HG03135 (cell line): Measurements from ENCODE around the gene INO80.

Experiments
- ATAC-seq: cut with Tn5 transposase; IDR thresholded peaks from one replicate; pipeline ENCODE4 v1.9.1; 2021; ENCODE audit warnings: mild to moderate bottlenecking, moderate library complexity; ENCODE audit not compliant: unreplicated experiment

Gene INO80

DNA sequence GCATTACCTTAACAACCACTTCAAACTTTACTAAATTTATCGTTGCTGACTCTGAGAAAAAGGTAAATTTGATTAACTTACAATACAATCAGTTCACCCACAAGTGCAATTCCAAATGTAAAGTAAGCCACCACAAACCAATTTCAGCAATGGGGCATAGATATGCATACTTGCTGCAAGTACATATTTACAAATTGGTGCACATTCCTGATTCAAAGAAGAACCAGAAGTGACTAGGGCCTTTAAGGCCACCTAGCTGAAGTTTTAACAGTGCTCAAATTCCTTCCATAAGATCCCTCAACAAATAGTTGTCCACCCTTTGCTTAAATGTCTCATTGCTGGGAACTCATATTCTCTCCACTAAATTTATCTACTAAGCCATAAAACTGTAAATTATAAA lies 67.2 kb downstream of the INO80 start:
- no peak for ATAC-seq

DNA sequence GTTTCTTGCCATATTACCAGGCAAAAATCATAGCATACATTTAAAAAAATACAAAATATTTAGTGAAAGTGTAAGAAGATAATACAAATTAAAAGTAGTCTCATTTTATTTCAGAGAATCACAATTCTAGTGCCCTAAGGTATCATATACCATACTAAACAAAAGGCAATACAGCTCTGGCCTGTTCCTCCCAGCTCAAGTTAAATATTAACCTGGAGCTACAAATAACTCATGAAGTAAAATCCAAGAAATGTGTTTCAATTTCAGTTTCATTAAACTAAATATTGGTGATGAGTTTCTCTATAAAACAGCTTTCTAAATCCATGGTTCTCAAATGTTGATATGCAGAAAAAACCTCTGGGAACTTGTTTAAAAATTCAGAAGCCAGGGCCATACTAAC lies 67.7 kb downstream of the INO80 start:
- no peak for ATAC-seq

DNA sequence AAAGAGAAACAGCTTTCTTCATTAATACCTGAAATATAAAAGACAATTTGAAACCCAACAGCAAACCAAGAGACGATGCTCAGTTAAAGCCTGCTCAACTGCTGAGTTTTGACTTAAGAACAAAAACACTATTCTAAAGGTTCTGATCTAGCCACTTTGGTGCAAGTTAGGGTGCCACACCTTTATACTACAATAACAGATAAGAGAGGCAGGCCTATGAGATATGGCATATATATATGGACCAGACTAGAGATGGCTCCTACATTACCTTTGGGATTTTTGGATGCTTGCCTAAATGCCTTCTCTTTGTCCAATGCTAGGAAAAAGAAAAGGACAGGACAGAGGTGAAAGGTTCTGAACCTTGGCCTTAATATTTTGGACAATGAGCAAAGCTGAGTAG lies 68.6 kb downstream of the INO80 start:
- ATAC-seq = no peak

DNA sequence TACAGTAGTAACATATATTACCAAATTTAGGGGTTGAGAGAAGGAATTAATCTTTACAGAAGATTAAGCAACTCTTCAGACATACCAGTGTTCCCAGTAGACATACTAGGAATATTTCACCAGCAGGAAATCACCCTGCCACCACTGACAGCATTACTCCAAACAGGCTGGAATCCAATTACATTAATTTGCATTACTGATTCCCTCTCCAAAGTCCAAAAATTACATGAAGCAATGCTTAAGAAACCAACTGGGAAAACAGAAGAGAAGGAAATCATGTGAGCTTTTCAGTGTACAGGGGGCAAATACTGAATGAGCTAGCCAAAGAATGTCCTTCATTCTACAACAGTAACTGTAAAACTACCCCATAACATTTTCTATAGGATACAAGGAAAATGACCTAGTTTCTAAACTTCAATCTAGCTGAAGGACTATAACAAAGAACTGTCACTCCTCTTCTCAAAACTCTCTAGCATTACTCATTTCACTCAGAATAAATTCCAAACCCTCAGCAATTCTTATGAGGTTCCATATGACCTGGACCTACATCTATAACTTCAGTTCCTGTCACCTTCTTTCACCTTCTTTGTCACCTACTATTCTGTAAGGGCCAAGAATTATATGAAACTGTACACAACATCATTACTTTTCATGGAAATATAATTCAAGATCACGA lies 72.7 kb downstream of the INO80 start:
- no peak for ATAC-seq

DNA sequence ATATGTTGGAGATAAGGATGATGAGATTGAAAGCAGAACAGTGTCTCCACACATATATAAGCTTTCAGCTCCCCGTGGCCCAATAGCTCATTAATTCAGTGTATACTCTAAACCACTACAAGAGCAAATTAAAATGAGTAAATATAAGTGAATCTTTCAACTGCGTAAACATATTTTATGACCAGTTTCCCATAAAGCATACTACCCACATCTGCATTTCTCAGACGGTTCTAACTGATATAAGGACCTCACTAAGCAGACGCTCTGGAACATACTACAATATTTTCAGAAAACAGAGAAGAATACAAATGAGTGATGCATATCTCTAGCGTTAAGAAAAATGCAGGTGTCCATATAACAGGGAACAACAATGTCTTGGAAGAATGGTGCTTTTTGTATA lies 73.2 kb downstream of the INO80 start:
- no peak for ATAC-seq

DNA sequence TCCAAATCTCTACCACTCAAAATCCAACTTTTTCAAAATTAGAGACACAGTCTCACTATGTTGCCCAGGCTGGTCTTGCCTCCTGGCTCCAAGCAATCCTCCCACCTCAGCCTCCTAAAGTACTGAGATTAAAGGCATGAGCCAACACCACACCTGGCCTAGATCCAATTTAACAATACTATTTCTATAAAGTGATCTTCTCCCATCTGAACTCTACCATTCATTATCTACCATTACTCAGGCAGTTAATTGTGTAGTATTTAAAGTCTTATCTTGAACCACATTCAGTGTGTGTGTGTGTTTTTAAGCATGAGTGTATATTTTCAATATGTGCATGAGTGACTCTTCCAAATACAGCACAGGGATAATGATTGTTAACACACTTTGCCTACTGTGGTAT lies 77.0 kb downstream of the INO80 start:
- no peak for ATAC-seq

DNA sequence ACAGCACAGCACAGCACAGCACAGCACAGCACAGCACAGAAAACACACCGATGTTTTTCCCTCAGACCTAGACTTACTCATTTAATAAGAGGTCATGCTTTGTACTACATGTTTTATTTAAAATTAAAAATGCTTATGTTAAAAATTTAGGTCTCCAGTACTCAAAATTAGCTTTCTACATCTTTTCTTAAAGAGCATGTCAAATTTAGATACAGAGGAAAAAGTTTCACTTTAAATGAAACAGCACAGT lies 84.1 kb downstream of the INO80 start:
- no peak for ATAC-seq

DNA sequence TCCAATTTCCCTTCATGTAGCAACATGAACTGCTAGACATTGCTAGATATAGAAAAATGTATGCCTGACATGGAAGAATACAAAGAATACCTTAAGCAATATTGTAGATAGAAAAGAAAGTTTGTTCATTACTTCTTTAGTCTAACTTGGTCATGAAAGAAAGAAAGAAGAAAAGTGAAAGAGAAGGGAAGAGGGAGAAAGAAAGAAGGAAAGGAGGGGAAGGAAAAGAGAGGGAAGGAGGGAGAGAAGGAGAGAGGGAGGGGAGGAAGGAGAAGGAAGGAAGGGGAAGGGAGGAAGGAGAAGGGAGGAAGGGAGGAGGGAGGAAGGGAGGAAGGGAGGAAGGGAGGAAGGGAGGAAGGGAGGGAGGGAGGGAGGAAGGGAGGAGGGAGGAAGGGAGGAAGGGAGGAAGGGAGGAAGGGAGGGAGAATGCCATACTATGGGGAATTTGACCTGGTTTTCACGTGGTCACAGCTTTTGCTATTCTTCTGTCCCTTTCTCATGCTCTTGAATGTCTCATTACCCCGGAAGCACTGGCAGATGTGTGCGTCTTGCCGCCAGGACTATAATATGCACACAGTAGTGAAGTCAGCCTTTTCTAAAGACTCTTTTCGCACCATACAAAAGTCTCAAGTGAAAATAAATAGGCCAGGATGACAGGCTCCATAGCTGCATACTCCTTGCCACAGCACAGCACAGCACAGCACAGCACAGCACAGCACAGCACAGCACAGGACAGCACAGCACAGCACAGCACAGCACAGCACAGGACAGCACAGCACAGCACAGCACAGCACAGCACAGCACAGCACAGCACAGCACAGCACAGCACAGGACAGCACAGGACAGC lies 84.6 kb downstream of the INO80 start:
- ATAC-seq = no peak

DNA sequence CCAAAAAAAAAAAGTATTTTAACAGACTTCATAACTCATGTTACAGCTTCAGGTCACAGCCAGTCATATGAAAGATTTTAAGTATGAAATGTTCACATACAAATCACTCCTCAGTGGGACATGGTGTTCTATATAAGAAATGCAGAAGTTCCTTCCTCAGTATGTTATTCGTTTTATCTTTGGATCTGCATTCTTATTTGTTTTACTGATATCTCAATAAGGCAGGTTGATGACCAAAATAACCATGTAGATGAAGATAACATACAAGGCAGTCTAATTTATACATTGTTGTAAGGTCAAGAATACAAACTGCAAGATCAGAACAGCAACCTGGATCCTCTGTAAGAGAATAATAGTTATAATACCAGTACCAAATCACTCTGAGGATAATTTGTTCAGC lies 87.2 kb downstream of the INO80 start:
- no peak for ATAC-seq

DNA sequence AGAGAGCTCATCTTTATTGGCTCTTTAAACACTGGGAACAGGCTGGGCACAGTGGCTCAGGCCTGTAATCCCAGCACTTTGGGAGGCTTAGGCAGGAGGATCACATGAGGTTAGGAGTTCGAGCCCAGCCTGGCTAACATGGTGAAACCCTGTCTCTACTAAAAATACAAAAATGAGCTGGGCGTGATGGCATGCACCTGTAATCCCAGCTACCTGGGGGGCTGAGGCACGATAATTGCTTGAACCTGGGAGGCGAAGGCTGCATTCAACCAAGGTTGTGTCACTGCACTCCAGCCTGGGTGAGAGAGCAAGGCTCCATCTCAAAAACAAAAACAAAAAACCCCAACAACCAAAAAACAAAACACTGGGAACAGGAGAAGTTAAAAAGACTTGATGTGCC lies 90.7 kb downstream of the INO80 start:
- no peak for ATAC-seq

DNA sequence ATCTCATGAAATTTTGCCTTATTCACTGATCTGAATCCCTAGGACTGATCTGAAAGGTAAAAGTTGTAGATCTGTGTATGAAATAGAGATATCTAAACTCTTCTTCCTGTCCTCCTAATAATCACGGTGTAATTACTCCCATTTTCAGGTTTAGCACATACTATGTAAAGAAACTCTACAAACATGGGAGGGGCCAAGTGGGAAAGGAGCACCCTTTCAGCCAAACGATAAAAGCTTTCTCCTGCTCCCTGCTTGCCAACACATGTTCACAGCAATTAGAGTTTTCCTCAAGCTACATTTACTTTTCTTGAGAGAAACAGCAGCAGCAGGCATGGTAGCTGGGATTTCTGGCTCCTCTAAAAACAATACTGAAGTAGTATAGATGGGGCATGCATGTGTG lies 91.2 kb downstream of the INO80 start:
- ATAC-seq = no peak

DNA sequence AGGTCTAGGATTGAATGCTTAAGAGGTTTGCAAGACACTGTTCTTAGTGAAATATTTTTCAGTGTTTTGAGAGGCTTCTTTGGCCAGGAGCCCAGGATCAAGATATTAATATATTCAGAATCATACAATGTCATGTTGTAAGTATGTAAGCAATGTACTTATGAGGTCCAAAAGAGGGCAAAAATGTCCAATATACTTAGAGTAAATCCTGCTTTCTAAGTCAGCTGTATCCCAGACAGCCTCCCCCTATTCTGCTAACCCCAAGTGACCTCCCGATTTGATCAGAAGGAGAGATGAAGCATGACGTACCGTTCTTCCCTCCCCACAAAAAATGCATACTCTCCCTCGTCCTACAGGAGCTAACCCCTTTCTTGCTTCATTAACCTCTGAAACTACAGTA lies 91.9 kb downstream of the INO80 start:
- ATAC-seq = no peak

DNA sequence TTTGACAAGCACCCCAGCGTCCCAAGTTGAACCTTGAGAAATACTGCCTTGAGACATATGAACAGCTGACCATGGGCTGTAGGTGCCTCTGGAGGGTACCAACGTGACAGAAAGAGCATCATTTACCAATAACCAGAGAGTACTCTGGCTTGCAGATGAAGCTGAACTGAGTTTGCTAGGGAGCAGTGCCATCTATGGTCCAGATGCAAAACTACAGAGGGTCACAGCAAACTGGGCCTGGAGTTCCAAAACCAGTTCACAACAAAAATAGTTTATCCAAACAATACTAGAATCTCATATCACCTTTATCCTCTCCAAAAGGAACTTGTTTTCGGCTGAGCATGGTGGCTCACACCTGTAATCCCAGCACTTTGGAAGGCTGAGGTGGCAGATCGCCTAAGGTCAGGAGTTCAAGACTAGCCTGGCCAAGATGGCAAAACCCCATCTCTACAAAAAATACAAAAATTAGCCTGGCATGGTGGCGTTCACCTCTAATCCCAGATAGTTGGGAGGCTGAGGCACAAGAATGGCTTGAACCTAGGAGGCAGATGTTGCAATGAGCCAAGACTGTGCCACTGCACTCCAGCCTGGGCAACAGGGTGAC lies 93.5 kb downstream of the INO80 start:
- ATAC-seq = no peak

DNA sequence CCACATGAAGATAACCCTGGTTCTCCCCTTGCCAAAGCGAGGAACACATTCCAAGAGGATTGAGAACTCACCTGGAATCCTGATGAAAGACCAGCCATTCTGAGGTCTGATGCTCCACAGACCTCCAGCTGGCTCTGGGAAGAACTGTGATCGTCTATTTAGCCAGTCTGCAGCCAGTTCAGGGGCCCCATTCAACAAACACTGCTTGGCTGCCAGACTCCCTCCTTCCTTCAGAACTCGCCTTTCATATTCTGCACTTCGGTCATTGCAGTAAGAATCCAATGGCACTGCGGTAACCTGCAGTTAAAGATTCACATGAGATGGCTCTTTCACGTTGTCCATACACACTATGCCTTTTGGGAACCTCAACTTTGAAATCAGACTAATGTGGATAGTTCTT lies 95.3 kb downstream of the INO80 start:
- no peak for ATAC-seq

DNA sequence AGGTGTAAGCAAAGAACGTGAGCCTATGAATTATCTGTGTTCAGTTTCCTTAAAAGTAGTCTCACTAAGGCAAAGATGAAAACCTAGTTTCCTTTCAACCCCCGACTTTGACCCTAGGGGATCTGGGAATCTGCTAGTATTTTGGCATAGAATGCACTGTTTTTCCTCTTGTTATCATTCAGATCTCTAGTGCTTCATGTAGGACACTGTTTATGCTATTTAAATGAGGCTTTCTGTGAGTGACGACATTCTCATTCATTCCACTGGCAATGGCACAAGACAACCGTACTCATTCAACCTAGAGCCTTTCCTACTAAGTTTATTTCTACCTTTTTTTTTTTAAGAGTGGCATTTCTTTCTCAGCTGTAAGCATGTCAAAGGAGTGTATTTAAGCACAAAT lies 95.8 kb downstream of the INO80 start:
- ATAC-seq = no peak

DNA sequence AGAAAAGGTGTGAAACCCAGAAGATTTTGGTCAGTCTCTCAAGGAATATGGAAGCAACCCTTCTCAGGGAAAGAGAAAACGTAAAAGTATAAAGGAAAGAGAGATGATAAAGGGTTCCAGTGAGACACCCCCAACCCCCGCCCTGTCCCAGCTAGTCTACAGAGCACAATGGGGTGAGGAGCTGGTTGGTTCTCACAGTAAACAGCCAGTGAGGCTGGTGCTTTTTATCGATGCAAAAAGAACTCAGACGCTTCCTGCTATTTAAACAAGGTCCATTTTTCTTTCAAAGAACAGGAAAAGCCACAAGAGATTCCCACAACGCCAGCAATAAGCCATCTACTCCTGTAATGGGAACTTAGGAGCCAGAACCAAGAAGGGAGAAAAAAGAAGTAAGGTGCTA lies 96.9 kb downstream of the INO80 start:
- ATAC-seq = no peak

DNA sequence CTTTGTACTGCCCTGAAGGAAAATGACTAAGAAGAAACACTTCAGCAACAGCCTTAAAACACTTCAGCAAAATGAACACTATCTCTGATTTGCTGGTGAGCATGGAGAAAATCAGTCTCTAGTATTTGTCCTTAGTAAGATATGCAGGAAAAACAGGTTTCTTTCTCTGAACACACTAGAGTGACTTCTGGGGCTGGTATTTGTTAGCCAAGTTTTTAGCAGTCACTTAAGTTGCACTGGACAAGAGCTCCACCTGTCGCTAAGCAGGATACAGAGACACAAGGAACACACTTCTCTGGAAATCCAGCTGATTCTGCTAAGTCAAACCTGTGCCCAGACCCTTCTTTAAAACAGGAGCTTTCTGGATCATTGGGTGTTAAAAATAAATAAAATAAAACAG lies 97.5 kb downstream of the INO80 start:
- no peak for ATAC-seq

DNA sequence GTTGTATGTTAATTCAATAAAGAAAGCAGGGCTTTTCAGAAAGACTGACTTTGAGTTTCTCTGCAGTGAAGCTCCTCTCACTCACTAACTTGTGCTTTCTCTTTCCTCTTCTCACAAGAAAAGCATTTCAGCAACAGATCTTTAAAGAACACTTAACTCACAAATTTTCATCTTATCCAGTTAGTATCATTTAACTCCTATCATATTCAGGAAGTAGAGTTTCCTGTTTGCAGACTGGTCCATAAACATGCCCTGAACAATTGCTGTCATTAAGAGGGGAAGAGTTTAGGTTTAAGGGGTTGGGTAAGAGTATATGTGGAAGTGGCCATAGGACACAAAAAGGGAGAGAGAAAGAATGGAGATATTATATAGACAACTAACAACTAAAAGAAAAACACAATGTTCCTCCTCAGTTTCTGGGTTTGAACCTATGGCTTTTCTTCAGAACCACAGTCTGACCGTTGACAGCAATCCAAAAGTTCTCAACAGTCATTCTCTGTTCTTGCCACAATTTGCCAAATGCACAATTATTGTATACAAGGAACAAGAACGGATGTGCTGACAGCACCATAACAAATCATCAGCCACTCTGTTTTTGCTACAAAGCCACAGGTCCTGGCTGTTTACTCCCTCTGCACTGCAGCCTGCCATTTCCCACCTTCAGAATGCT lies 98.9 kb downstream of the INO80 start:
- no peak for ATAC-seq

DNA sequence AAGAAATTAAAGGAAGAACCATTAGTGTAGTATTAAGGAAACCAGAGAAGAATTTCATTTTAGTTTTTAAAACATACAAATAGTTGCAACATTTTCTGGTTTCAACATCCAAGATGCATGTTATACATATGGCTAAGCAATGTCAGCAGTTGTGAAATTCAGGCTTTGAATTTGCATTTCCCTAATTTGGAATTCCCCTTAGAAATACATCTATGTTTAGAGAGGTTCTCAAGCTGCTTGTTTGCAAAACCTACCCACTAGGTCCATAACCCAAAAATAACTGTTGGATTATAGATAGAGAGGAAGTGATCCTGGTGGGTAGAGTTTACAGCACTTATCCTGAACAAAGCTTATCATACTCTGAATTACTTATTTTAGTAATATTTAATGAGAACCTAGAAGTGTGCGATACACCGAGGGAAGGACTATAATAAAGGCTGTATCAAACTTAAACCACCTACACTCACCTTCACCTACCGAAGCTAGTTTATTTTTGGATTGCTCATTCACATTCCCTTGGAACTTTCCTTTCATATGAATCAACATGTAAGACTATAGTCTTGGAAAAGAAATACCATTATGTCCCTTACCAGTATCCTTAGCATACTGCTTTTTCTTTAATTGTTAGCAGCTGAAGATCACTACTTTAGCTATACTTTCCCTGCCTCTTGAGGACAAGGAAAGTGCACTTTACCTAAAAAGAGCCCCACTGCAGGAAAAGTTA lies 102.2 kb downstream of the INO80 start:
- no peak for ATAC-seq

DNA sequence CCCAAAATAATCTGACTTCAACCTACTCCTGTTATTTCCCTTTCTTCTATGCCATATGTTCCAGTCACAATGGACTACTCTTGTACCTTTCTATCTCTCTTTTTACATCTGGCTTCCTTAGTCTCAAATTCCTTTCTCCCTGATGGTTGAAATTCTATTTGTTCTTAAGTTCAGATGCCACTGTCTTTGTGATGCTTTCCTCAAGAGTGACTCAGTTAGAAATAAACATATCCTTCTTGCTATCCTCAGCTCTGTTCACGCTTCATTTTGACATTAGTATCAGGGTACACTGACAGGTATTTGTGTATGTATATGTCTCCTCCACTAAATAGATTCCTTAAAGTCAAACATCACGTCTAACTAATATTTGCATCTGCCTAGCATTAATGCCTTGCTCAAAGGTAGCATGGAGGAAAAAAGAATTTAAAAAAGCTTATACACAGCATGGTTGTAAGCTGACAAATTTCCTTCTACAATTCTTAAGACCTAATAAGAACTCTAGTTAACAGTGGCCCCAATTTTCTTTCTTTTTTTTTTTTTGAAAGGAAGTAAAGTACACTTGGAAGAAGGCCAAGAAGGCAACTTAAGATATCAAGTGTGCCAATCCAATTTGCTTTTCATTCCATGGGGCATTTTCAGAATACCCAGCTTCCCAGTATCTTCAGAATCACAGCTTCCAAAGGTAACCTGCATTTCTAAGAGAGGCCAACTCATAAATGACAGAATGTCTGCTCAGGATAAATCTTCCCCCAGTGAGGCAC lies 104.8 kb downstream of the INO80 start:
- ATAC-seq = no peak

DNA sequence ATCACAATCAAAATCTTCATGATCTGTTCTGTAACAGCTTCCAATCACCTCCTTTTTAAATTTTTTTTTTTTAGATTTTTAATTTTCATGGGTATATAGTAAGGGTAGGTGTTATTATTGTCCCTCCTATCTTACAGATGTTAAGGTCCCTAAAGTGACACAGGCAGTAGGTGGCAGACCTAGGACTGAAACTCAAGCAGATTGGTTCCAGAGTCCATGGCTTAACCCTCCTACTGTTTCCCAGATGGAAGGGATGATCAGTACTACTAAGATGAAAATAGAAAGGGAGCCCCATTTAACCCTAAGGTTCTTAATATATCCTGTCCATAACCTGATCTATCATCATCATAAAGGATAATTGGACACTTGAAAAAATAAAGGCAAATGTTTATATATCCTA lies 105.7 kb downstream of the INO80 start:
- no peak for ATAC-seq
